Loucy (cell line): Measurements from ENCODE around the gene MSMB.

ENCODE experiments used
- H2AFZ ChIP-seq: fragments of 200-600 bp; sonication (generic); 2 replicates; pipeline ENCODE4 v1.6.0; 2016; ENCODE audit warnings: antibody characterized with exemption, mild to moderate bottlenecking, low read length, moderate library complexity
- H3F3A ChIP-seq: fragments of 200-600 bp; 2 replicates; pipeline ENCODE4 v1.6.0; 2016; ENCODE audit warnings: antibody characterized with exemption, low read depth, mild to moderate bottlenecking
- H3K27me3 ChIP-seq: fragments of 200-600 bp; sonication (generic); 2 replicates; pipeline ENCODE4 v1.6.1; 2014; ENCODE audit warnings: low read length, mild to moderate bottlenecking; ENCODE audit not compliant: insufficient read depth, poor library complexity, severe bottlenecking
- H3K36me3 ChIP-seq: fragments of 200-600 bp; sonication (generic); 2 replicates; pipeline ENCODE4 v1.6.1; 2016; ENCODE audit warnings: low read length; ENCODE audit not compliant: insufficient read depth
- H3K4me1 ChIP-seq: fragments of 200-600 bp; sonication (generic); 2 replicates; pipeline ENCODE4 v1.5.1; 2014; ENCODE audit warnings: low read length, mild to moderate bottlenecking; ENCODE audit not compliant: insufficient read depth, poor library complexity, severe bottlenecking
- H3K4me2 ChIP-seq: fragments of 200-600 bp; sonication (generic); 2 replicates; pipeline ENCODE4 v1.6.0; 2014; ENCODE audit warnings: antibody characterized with exemption, low read length, low read depth, mild to moderate bottlenecking; ENCODE audit not compliant: poor library complexity, severe bottlenecking
- H3K4me3 ChIP-seq: fragments of 200-600 bp; sonication (generic); 2 replicates; pipeline ENCODE4 v1.5.1; 2014; ENCODE audit warnings: low read length, mild to moderate bottlenecking, mixed read lengths; ENCODE audit not compliant: poor library complexity, severe bottlenecking
- H3K79me2 ChIP-seq: fragments of 200-600 bp; sonication (generic); 2 replicates; pipeline ENCODE4 v1.6.1; 2014; ENCODE audit warnings: low read length; ENCODE audit not compliant: insufficient read depth
- H3K9ac ChIP-seq: fragments of 200-600 bp; sonication (generic); 2 replicates; pipeline ENCODE4 v1.6.0; 2014; ENCODE audit warnings: mild to moderate bottlenecking, low read depth, low read length, moderate library complexity; ENCODE audit not compliant: poor library complexity, severe bottlenecking
- H3K9me2 ChIP-seq: fragments of 200-600 bp; sonication (generic); replicated peaks from 2 replicates; pipeline ENCODE4 v1.6.1; 2016; ENCODE audit warnings: low read depth, low read length, mixed read lengths
- H3K9me3 ChIP-seq: fragments of 200-600 bp; sonication (generic); 2 replicates; pipeline ENCODE4 v1.6.1; 2014; ENCODE audit warnings: mild to moderate bottlenecking, antibody characterized with exemption, low read length, low read depth; ENCODE audit not compliant: insufficient read depth
- H4K20me1 ChIP-seq: fragments of 200-600 bp; sonication (generic); 2 replicates; pipeline ENCODE4 v1.6.0; 2014; ENCODE audit warnings: antibody characterized with exemption, low read length, mild to moderate bottlenecking; ENCODE audit not compliant: insufficient read depth, poor library complexity, severe bottlenecking
- EZH2phosphoT487 ChIP-seq: fragments of 200-600 bp; IDR thresholded peaks from 2 replicates; pipeline ENCODE4 v1.6.1; 2018; ENCODE audit warnings: antibody characterized with exemption, mild to moderate bottlenecking, moderate library complexity, borderline replicate concordance
- TF ChIP-seq, protein P1 (sequence below): fragments of 200-600 bp; sonication (generic); conservative IDR thresholded peaks from 2 replicates; pipeline ENCODE4 v1.5.1; 2014; ENCODE audit warnings: mild to moderate bottlenecking, antibody characterized with exemption, low read length

MSMB gene

DNA sequence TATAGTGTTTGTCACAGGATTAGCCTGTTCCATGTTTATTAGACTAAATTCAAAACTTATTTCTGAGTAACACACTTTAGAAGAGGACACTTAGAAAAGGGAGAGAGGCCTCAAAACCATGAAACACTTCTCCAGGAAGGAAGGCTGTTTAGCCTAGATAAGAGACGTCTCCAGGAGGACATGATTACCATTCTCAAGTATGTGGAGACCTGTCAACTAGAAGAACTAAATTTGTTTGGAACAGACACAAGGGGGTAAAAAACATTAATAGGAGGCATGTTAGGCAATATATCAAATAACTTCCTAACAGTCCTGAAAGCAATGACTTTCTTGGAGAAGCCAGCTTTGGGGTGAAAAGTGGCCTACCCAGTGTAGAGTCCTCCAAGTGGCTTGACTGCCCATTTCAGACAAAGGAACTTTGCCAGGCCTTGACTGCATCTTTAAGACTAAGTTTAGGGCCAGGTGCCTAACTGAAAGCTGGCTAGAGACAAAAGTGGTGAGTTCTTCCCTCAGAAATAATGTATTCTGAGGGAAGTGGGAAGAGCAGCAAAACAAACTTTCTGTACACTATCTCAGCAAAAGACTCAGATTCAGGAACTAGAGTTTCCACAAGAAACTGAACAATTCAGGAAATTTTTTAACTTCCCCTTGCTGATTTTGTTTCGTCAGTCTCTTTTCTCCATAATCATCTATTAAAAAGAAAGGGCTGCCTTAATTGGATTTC lies 27.5 kb downstream of the MSMB start:
- Histone ChIP-seq H3K27me3 (no peaks in the 10 kb centered on the region), H3K4me2 (peak overlapping the region; percentile 50), H4K20me1 (peaks cover 85% of the 10 kb centered on the region), H3F3A (no peaks in the 10 kb centered on the region), H3K4me3 (peak overlapping the region; percentile 18), H3K4me1 (peaks cover 36% of the 10 kb centered on the region), H3K36me3 (peaks cover 36% of the 10 kb centered on the region), H3K9me3 (no peaks in the 10 kb centered on the region), H3K9ac (no peak overlapping the region), H3K9me2 (no peaks in the 10 kb centered on the region), H3K79me2 (peaks cover 95% of the 10 kb centered on the region), H2AFZ (no peak overlapping the region)
- TF ChIP-seq, protein P1, sequence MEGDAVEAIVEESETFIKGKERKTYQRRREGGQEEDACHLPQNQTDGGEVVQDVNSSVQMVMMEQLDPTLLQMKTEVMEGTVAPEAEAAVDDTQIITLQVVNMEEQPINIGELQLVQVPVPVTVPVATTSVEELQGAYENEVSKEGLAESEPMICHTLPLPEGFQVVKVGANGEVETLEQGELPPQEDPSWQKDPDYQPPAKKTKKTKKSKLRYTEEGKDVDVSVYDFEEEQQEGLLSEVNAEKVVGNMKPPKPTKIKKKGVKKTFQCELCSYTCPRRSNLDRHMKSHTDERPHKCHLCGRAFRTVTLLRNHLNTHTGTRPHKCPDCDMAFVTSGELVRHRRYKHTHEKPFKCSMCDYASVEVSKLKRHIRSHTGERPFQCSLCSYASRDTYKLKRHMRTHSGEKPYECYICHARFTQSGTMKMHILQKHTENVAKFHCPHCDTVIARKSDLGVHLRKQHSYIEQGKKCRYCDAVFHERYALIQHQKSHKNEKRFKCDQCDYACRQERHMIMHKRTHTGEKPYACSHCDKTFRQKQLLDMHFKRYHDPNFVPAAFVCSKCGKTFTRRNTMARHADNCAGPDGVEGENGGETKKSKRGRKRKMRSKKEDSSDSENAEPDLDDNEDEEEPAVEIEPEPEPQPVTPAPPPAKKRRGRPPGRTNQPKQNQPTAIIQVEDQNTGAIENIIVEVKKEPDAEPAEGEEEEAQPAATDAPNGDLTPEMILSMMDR = no peak
- TF ChIP-seq EZH2phosphoT487 = no peak

DNA sequence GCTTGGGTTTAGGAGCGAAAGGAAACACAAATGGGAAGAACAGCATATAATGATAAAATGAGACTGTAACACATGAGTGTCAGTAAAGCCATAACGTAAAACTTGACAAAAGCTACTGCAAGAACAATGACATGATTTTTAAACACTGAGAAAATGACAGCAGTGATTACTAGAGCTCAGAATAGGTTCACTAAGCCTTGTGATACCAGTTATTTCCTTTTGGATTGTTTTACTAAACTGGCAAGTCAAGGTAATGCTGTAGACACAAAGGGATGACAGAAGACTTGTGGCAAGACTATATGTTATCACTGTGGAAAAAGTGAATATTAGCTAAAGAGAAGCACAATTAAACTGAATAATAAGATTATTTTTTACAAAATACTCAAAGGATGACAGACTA lies 28.3 kb downstream of the MSMB start:
- no peak overlapping the region for H3K9ac ChIP-seq
- TF ChIP-seq, protein P1 = no peak
- TF ChIP-seq EZH2phosphoT487 = no peak
- no peak overlapping the region for H2AFZ ChIP-seq
- H3K4me3 ChIP-seq = no peak overlapping the region
- H3K4me1 ChIP-seq = peaks cover 34% of the 10 kb centered on the region
- H4K20me1 ChIP-seq = peaks cover 76% of the 10 kb centered on the region
- 0 out of 2 replicates have a peak, but pooled peaks cover 3% of the 10 kb centered on the region for H3F3A ChIP-seq
- no peaks in the 10 kb centered on the region for H3K9me3 ChIP-seq
- H3K9me2 ChIP-seq = no peaks in the 10 kb centered on the region
- peaks cover 44% of the 10 kb centered on the region for H3K36me3 ChIP-seq
- H3K79me2 ChIP-seq = peaks cover 86% of the 10 kb centered on the region
- peak overlapping the region; percentile 50 for H3K4me2 ChIP-seq
- H3K27me3 ChIP-seq = no peaks in the 10 kb centered on the region

DNA sequence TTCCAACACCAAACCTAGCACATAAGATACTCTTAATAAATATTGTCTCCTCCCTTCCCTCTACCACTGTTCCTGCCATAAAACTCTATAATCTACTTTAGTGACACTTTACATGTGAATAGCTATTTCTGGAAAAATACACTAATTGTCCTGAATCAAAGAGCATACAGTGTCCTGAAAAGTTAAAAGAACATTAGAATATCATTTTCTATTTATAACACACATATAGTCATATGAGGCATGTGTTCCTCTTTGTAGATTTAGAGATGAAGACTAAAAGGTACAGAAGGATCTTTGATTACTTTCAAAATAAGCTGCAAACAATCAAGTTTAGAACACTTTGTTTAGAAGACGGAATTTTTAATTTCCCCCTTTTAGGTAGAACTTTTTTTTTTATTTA lies 29.3 kb downstream of the MSMB start:
- H3K36me3 ChIP-seq = peaks cover 52% of the 10 kb centered on the region
- no peaks in the 10 kb centered on the region for H3K9me3 ChIP-seq
- H3K9me2 ChIP-seq = no peaks in the 10 kb centered on the region
- H3K4me3 ChIP-seq = no peak overlapping the region
- peaks cover 34% of the 10 kb centered on the region for H3K4me1 ChIP-seq
- no peak overlapping the region for H2AFZ ChIP-seq
- H3K79me2 ChIP-seq = peaks cover 77% of the 10 kb centered on the region
- TF ChIP-seq EZH2phosphoT487 = no peak
- TF ChIP-seq, protein P1 = no peak
- H3K4me2 ChIP-seq = no peak overlapping the region
- H3K9ac ChIP-seq = no peak overlapping the region
- H3K27me3 ChIP-seq = no peaks in the 10 kb centered on the region
- peaks cover 67% of the 10 kb centered on the region for H4K20me1 ChIP-seq
- 0 out of 2 replicates have a peak, but pooled peaks cover 4% of the 10 kb centered on the region for H3F3A ChIP-seq
